GM15510 (cell line): ENCODE data around the gene MRPL37.

Source experiments
- POLR2A ChIP-seq: IDR thresholded peaks from 3 replicates; pipeline ENCODE4 v1.6.1; 2011; ENCODE audit warnings: borderline replicate concordance; ENCODE audit not compliant: insufficient read length; ENCODE audit errors: extremely low read depth

The MRPL37 gene

DNA sequence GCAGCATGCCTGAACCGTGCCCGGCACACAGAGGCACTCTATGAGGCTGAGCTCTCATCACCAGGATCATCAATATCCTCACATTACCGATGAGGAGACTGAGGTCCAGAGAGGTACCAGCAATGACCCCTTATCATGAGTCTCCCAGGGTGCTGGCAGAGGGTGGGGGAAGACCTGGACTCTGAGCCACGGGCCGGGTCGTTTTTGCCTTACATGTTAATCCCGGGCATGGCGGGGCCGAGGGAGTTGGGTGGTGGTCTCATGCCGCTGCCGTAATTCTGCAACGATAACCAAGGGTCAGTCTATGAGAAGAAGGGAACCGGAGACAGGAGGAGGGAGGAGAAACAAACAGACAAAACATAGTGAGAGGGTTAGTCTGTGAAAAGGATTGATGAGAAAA, 43.1 kb downstream of the MRPL37 start:
- TF ChIP-seq POLR2A: no peak

DNA sequence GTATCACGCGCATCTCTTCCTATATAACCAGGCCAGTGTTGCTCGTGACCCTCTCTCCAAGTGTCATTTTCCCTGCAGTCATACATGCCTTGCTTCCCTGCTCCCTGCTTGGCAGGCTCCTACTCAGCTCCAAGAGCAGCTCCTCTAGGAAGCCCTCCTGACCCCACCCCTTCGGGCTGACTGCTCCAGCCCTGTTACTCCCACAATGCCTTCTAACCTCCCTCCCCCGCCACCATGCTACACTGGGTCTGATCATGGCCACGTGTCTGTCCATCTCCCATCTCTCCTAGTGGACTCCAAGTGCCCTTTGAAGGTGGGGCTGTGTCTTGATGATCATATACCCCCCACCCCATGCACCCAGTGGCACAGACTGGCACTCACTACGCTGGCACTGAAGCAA, 44.7 kb downstream of the MRPL37 start:
- no peak for TF ChIP-seq POLR2A

DNA sequence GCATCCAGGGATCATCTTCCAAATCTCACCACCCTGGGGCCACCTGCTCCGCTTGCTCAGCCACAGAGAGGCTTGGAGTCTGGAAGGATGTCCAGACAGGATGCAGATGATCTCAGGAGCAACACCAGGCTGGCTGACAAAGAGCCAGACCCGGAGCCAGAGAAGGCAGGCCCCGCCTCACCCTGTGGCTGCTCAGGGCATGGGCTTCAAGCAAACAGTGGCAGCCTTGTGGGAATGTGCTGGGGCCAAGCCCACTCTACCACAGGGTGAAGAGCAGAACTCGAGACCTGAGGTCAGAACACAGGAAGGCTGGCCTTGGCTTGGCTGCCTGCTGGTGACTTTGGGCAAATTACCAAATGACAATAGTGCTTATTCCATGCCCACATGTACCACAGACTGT, 45.5 kb downstream of the MRPL37 start:
- TF ChIP-seq POLR2A: no peak

DNA sequence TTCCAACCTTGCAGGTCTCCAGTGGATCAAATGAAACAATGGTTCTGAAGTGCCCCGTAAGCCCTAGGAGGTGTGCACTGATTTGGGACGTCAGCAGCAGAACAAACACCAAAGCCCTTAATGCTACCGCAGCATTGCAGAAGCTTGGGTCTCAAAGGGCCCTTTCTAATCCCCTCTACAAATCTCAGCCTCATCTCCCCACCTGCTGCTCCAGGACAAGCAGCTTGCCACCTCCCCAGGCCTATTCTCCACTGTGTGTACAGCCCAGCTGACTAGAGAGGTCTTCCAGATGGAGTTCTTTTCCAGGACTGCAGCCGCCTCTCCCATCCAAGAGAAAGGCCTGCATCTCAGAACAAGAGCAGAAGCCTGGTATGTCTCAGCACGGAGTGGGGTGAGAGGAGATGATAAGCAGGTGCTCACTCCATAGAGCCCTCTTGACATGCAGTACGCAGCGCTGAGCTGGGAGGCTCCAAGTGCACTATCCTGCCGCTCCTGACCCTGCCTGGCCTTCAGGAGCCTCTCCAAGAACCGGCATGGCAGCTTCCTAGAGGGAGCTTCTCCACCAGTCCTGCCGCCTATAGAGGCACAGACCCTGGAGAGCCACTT, 46.3 kb downstream of the MRPL37 start:
- TF ChIP-seq POLR2A: no peak

DNA sequence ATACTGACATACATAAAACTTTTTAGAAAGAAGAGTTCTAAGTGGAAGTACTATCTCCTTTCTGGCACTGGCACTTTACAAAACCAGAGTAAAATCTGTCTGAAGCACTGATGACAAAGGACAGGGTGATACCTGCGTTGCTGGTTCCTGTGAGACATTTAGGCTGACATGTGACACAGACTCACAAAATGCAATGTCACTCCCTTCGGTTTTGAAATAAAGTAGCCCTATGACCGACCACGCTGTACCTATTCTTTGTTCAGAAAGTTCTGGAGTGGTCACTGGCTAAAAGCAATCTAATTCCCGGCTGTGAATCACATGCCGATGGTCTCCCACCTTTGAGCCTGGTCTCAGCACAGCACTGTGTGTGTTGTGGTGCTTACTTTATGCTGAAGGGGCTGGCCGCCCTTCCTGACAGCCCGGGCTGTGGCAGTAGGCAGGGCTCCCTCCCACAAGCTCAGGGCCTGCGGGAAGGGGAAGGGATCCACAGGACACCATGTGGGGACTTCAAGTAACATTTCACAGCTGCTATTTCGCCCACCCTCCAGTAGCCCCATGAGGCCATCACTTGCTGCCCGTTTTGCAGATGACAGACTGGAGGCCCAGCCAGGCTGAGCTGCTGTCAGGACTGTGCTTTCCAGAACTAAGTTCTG, 48.0 kb downstream of the MRPL37 start:
- no peak for TF ChIP-seq POLR2A

DNA sequence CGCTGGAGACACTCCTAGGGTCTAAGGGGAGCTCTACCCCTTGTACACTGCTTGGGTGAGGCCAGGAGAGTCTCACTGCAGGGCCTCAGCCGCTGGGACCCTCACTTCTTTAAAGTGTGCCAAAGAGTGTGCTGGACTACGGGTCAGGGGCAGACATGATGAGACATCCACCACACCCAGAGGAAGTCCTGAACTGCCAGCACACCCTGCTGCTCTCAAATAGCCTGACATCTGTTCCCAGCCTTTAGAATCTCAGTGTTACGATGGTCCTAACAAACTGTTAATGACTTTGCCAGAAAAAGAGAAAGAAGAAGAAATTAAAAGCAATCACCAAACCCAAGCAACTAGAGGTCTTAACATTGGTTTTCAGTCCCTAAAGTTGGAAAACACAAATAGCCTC, 49.0 kb downstream of the MRPL37 start:
- no peak for TF ChIP-seq POLR2A

DNA sequence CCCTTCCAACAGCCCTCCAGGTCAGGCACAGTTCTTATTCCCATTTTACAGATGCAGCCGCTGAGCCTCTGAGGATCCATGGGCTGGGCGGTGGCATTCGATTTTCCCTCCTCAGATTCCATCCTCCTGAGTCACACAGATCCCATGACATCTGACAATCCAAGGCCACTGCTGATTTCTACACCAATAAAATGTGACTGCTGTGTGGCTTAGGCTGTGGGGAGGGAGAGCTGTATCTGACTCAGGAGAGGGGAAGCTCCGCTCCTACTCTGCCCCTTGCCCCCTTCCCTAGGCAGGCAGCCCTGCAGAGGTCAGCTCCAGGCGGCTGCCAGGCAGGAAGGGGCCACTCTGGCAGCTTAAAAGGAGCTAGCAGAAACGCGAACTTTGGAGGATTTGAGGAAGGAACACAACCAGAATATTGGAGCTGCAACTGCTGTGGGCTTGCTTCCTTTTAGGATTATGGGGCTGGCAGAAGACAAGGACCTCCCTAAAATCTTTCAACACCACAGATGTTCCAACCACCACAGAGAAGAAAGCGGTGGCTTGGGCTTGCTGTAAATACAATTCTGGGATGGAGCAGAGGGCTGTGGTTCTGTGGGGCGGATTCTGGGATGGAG, 50.0 kb downstream of the MRPL37 start:
- TF ChIP-seq POLR2A: no peak

DNA sequence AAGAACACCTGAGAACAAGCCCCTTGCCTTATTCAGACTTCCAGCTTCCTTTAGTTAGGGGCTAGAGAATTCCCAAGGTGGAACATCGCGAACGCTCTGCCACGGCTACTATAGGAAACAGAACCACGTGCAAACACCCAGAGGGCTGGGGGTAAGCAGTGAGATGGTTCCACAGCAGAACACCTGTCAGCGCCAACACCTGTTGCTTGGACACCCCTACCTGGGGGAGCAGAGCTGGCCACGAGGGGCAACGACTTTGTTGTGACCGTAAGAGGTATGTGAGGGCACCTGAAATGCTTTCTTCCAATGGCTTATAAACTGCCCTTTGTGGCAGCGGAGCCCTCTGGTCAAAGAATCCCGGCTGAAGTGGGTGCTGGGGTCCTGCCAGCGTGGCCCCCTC, 50.7 kb downstream of the MRPL37 start:
- TF ChIP-seq POLR2A: no peak

DNA sequence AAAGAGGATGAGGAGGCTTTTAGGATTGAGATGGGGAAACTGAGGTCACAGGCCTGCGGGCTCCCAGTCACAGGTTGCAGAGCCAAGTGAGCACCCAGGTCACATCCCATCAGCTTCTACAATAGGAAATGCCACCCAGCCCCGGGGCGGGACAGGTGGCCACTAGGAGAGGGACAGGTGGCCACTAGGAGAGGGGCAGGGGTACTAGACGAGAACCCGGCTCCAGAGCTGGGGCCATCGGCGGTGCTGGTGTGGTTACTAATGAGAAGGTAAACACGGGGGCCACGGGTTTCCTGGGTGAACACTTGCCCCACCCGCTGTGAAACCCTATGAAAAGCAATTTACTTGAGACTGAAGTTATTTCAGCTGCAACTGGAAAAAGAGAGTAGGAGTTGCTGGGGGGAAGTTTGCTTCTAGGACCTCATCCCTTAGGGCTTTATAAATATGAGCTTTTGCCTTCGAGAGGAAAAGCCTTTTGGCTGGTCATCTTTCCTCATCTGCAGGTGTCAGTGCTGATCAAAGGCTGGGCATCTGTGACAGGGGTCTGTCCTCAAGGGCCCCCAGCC, 52.5 kb downstream of the MRPL37 start:
- no peak for TF ChIP-seq POLR2A

DNA sequence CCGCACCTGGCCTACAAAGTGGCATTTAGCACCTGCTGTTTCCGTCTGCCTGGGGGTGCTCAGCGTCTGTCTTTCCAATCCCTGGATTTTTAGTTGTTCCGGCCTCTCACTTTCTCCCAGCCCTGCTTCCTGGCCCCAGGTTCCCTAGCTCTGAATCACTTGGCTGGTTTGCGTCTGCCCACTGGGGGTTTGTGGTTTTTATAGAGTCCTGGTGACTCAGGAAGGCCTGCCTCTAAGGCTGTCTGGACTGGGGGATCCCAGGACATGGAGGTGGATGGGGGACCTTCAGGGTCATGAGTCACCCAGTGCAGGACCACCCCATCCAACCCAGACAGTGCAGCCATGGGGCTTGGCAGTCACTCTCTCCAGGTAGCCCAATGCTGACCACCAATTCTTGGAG, 53.5 kb downstream of the MRPL37 start:
- TF ChIP-seq POLR2A: no peak

DNA sequence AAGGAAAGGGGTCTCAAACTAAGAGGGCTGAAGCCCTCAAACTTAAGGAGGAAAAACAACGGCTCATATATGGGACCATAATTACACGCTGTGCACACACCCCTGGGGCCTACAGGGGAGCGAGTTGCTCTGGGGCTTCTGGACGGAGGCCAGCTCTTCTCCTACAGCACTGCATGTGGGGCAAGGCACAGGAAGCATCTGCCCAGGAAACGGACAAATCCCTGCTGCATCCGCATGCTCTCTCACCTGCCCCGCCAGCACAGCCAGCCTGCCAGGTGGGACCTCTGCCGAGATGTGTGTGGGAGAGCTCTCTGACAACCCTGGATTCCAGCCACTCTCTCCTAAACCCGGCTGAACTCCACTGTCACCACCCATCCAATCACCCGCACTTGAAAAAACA, 54.1 kb downstream of the MRPL37 start:
- TF ChIP-seq POLR2A: no peak

DNA sequence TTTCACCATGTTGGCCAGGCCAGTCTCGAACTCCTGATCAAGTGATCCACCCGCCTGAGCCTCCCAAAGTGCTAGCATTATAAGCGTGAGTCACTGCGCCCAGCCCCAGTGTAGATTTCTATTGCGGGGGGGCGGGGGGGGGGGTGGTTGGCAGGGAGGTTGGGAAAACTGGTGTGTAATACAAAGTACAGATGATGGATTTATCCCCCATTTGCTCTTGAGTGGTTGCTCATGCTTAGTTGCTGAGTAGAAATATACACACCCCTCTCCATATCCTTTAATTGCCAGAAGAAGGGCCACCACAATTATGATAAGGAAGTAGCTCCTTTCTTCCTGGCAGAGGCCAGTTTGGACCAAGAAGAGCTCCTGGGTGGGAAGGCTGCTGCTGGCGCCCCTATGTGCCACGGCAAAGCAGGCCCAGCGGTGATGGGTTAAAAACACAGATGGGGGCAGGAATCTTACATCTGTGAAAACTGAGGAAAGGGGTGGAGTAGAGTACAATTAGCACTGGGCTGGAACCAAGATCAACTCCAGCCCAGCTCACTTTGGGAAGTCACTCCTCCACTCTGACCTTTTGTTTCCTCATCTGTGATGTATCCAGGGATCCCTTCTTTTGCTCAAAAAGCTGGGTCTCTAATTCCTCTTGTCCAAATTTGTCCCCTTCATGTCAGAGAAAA, 55.2 kb downstream of the MRPL37 start:
- TF ChIP-seq POLR2A: no peak

DNA sequence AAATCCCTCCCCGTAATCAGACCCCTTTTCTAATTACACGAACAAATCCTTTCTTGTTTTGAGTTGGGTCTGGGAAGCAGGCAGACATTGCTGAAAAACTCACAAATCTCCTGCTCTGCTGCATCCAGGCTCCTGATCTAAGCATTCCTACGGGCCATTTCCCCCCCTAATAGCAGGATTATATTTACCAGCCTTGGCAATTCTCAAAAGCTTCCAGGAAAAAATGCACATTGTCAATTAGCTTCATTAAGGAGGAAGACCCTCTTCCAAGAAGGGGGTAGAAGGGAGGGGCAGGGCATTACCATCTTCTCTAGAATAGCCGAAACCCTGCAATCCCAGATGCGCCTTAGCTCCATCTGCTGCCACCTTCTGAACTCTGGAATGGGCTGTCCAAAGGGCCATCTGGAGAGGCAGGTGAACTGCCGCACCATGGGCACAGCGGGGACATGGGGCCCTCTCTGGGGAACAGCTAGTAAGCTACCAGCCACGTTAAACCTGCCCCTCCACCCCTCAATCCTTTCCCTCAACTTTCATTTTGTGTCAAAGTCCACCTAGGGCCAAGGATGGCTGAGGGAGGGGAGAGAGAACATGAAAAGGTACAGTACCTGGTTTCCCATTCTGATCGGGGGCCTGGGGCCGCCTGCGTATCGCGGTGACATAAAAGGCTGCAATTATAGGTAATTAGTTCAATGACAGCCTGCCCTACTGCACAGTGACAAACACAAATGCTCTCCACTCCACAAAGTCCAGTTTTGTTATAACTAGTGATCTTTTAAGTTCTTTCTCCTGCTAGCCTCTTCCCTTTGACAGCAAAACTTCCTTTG, 56.8 kb downstream of the MRPL37 start:
- no peak for TF ChIP-seq POLR2A

DNA sequence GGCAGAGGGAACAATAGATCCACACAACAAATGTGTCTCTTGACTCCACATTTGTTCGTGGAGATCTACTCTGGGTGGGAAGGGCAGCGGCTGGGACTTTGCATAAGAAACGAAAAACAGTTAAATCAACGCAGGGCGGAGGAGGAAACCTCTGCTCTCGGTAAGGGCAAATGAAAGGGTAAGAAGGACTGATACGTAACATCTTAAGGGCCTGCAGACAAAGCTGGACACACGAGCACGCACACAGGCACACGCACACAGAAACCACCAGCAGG, 57.3 kb downstream of the MRPL37 start:
- no peak for TF ChIP-seq POLR2A

DNA sequence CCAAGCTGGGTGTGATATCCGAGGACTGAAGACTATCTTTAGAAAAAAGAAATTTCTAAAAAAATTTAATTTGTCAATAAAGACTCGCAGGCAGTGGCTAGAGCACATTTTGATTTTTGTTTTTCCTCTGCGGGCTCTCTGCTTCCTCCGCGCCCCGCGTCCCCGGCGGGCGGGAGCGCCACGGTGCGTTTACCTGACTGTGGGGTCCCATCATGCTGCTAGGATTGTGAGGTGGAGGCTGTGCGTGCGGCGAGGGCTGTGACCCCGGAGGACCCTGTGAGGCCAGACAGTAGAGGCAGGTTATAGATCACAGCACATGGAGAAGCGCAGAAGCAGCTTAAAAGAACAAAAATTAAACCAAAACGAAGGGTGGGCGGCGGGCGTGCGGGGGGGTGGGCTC, 57.9 kb downstream of the MRPL37 start:
- no peak for TF ChIP-seq POLR2A
